ENCODE measurements around the gene CSTF3.
"Not testable (repeated sequence)": the region's sequence is repeated elsewhere in the genome, so short reads cannot be mapped to it uniquely, and the experiment has no call there.

The CSTF3 gene

GRCh38 chr11:33160587-33160986 is 693 bp downstream of the CSTF3 start:
- no peak for DNase-seq (ENCODE audit: low read depth in 2 of 2)

- no peak for DNase-seq (ENCODE audit: low read depth in 2 of 2)
Observed at GRCh38 chr11:33160136-33160535, 1.1 kb downstream of the CSTF3 start.

GRCh38 chr11:33159378-33159867 is 1.9 kb downstream of the CSTF3 start:
- DNase-seq (ENCODE audit: low read depth in 2 of 2), result not testable (repeated sequence)

GRCh38 chr11:33158596-33159275 is 2.5 kb downstream of the CSTF3 start:
- DNase-seq (ENCODE audit: low read depth in 2 of 2), result no peak

- DNase-seq (ENCODE audit: low read depth in 2 of 2), result no peak
Observed at GRCh38 chr11:33157103-33158027, 3.9 kb downstream of the CSTF3 start.

- DNase-seq (ENCODE audit: low read depth in 2 of 2), result no peak
Observed at GRCh38 chr11:33151399-33151798, 9.9 kb downstream of the CSTF3 start.

- DNase-seq (ENCODE audit: low read depth in 2 of 2), result no peak
Observed at GRCh38 chr11:33147559-33147958, 13.7 kb downstream of the CSTF3 start.

GRCh38 chr11:33135768-33136443 is 25.4 kb downstream of the CSTF3 start:
- DNase-seq (ENCODE audit: low read depth in 2 of 2), result no peak

- no peak for DNase-seq (ENCODE audit: low read depth in 2 of 2)
Observed at GRCh38 chr11:33135216-33135615, 26.1 kb downstream of the CSTF3 start.

- DNase-seq (ENCODE audit: low read depth in 2 of 2), result no peak
Observed at GRCh38 chr11:33134276-33134675, 27.0 kb downstream of the CSTF3 start.

GRCh38 chr11:33133761-33134160 is 27.5 kb downstream of the CSTF3 start:
- no peak for DNase-seq (ENCODE audit: low read depth in 2 of 2)

- DNase-seq (ENCODE audit: low read depth in 2 of 2), result no peak
Observed at GRCh38 chr11:33132510-33132909, 28.8 kb downstream of the CSTF3 start.

GRCh38 chr11:33128739-33129138 is 32.5 kb downstream of the CSTF3 start:
- DNase-seq (ENCODE audit: low read depth in 2 of 2), result no peak

- DNase-seq (ENCODE audit: low read depth in 2 of 2), result no peak
Observed at GRCh38 chr11:33125611-33126010, 35.7 kb downstream of the CSTF3 start.

- DNase-seq (ENCODE audit: low read depth in 2 of 2), result no peak
Observed at GRCh38 chr11:33125025-33125424, 36.3 kb downstream of the CSTF3 start.

GRCh38 chr11:33122696-33123095 is 38.6 kb downstream of the CSTF3 start:
- DNase-seq (ENCODE audit: low read depth in 2 of 2), result not testable (repeated sequence)

GRCh38 chr11:33116535-33116934 is 44.7 kb downstream of the CSTF3 start:
- DNase-seq (ENCODE audit: low read depth in 2 of 2), result no peak

- no peak for DNase-seq (ENCODE audit: low read depth in 2 of 2)
Observed at GRCh38 chr11:33110083-33110482, 51.2 kb downstream of the CSTF3 start.

- DNase-seq (ENCODE audit: low read depth in 2 of 2), result no peak
Observed at GRCh38 chr11:33109294-33109895, 51.9 kb downstream of the CSTF3 start.

GRCh38 chr11:33103836-33104235 is 57.4 kb downstream of the CSTF3 start:
- no peak for DNase-seq (ENCODE audit: low read depth in 2 of 2)

GRCh38 chr11:33094157-33094556 is 67.1 kb downstream of the CSTF3 start:
- no peak for DNase-seq (ENCODE audit: low read depth in 2 of 2)

- DNase-seq (ENCODE audit: low read depth in 2 of 2), result no peak
Observed at GRCh38 chr11:33089776-33090175, 71.5 kb downstream of the CSTF3 start.

Data from activated CD4-positive, alpha-beta T cell treated with anti-CD3 and anti-CD28 coated beads for 24 hours (primary cell).